RPMI7951 (cell line): Measurements from ENCODE around the gene RAB27A. TPM values are rescaled to one million over a fixed set of nuclear protein-coding genes. Genes with fewer than 3 reads are reported as not detected.
"Not testable (repeated sequence)": the region's sequence is repeated elsewhere in the genome, so short reads cannot be mapped to it uniquely, and the experiment has no call there.

Experiments used
- DNase-seq: peaks from one replicate; pipeline ENCODE4 v3.0.0-alpha.2; 2012; ENCODE audit warnings: low read depth
- total RNA-seq: library from RNA; depleted of rRNA; stranded (reverse); fragments of >200 nt; shearing (Covaris generic); gene quantifications from 2 replicates; pipeline ENCODE4 v1.2.3, GENCODE V29; 2014; rRNA removed

The RAB27A gene
- total RNA-seq, result 17.8 and 19.0 TPM in 2 replicates

- DNase-seq, result peak; percentile 81
Measured at GRCh38 chr15:55289746-55290527, at the start of gene RAB27A. Gene RAB27A, minus strand, starts transcription at chr15:55289813. Its CDS starts 54,879 bp downstream, at chr15:55234934.

GRCh38 chr15:55337160-55337559 lies 47.5 kb upstream of the RAB27A start:
- DNase-seq, result no peak

GRCh38 chr15:55334997-55335396 lies 45.4 kb upstream of the RAB27A start:
- no peak for DNase-seq

GRCh38 chr15:55334371-55334770 lies 44.8 kb upstream of the RAB27A start:
- no peak for DNase-seq

- DNase-seq, result no peak
Measured at GRCh38 chr15:55327387-55327786, 37.8 kb upstream of the RAB27A start.

- DNase-seq, result no peak
Measured at GRCh38 chr15:55322467-55322866, 32.9 kb upstream of the RAB27A start.

GRCh38 chr15:55320963-55321362 lies 31.4 kb upstream of the RAB27A start:
- DNase-seq, result no peak

GRCh38 chr15:55320238-55320550 lies 30.6 kb upstream of the RAB27A start:
- DNase-seq, result no peak

GRCh38 chr15:55319537-55320237 lies 30.1 kb upstream of the RAB27A start:
- peak; percentile 58 for DNase-seq

GRCh38 chr15:55318588-55319494 lies 29.2 kb upstream of the RAB27A start, which contains the start of the genes PIGB and PIGBOS1:
Gene PIGB, plus strand, starts transcription at chr15:55319222. Its CDS starts 29 bp downstream, at chr15:55319251.
Gene PIGBOS1, minus strand, starts transcription at chr15:55319123. Its CDS starts 1,331 bp downstream, at chr15:55317792.
- peak; percentile 93 for DNase-seq

- DNase-seq, result not testable (repeated sequence)
Measured at GRCh38 chr15:55302801-55303200, 13.2 kb upstream of the RAB27A start.

GRCh38 chr15:55297315-55297714 lies 7.7 kb upstream of the RAB27A start:
- no peak for DNase-seq

GRCh38 chr15:55290528-55291057 lies 980 bp upstream of the RAB27A start:
- peak; percentile 81 for DNase-seq

GRCh38 chr15:55289011-55289745 lies 435 bp downstream of the RAB27A start:
- peak; percentile 72 for DNase-seq

- no peak for DNase-seq
Measured at GRCh38 chr15:55288006-55288717, 1.5 kb downstream of the RAB27A start.

- not testable (repeated sequence) for DNase-seq
Measured at GRCh38 chr15:55286442-55287189, 3.0 kb downstream of the RAB27A start.

GRCh38 chr15:55284426-55284825 lies 5.2 kb downstream of the RAB27A start:
- DNase-seq, result no peak

GRCh38 chr15:55283379-55284147 lies 6.0 kb downstream of the RAB27A start:
- no peak for DNase-seq
